Mucosa of descending colon (tissue), 3 donors: Measurements from ENCODE around the gene LY6G6F. TPM values are rescaled to one million over a fixed set of nuclear protein-coding genes. Genes with fewer than 3 reads are reported as not detected.

Experiments used
- ATAC-seq: fragments of 200-7000 bp; cut with Tn5 transposase; one replicate; pipeline ENCODE4 v1.9.1; 2020; ENCODE audit warnings: mild to moderate bottlenecking, moderate library complexity
- DNase-seq, 3 donors: peaks; one replicate each; pipeline ENCODE4 v3.0.0-alpha.2; 2020
- H3K36me3 ChIP-seq: fragments of 200-600 bp; one replicate; pipeline ENCODE4 v1.8.0; 2021; ENCODE audit warnings: low read depth, mild to moderate bottlenecking
- H3K4me1 ChIP-seq: fragments of 200-600 bp; one replicate; pipeline ENCODE4 v1.8.0; 2021; ENCODE audit warnings: low read depth, mild to moderate bottlenecking
- H3K4me3 ChIP-seq: fragments of 200-600 bp; one replicate; pipeline ENCODE4 v1.8.0; 2021; ENCODE audit warnings: mild to moderate bottlenecking
- H3K9me3 ChIP-seq: fragments of 200-600 bp; one replicate; pipeline ENCODE4 v1.8.0; 2021; ENCODE audit warnings: mild to moderate bottlenecking
- intact Hi-C, 2 donors: fragments of 100-400 bp; cut with DNase I in 1 of 2; cut with micrococcal nuclease in 1 of 2; formaldehyde crosslinking; loops; one replicate each; pipeline versions ENCODE4 v1.11.0 to v1.11.1; 2022; cut with DNase I, micrococcal nuclease
- total RNA-seq, 3 donors: library from RNA; stranded (reverse); fragmentation: NEBNext Ultra II Directional in 2 of 3; extraction: Animal tissue kit (Norgen Biotek cat#: 25700) in 2 of 3; gene quantifications; one replicate each; pipeline versions ENCODE4 v1.2.1 to v1.2.4, GENCODE V29; 2021 to 2023
- TF ChIP-seq, protein P1 (sequence below): fragments of 200-600 bp; IDR thresholded peaks from one replicate; pipeline ENCODE4 v1.8.0; 2022; ENCODE audit warnings: antibody characterized with exemption, mild to moderate bottlenecking
- donor health status: DM: no; HTN: no; CAD: no; lungs with moderate emphysema.
- donor health status: DM: no; HTN: no; CAD: no.
- donor health status: DM: no; HTN: yes; CAD: no.

LY6G6F gene
- total RNA-seq, 3 donors from 2014 or later: not detected

DNA sequence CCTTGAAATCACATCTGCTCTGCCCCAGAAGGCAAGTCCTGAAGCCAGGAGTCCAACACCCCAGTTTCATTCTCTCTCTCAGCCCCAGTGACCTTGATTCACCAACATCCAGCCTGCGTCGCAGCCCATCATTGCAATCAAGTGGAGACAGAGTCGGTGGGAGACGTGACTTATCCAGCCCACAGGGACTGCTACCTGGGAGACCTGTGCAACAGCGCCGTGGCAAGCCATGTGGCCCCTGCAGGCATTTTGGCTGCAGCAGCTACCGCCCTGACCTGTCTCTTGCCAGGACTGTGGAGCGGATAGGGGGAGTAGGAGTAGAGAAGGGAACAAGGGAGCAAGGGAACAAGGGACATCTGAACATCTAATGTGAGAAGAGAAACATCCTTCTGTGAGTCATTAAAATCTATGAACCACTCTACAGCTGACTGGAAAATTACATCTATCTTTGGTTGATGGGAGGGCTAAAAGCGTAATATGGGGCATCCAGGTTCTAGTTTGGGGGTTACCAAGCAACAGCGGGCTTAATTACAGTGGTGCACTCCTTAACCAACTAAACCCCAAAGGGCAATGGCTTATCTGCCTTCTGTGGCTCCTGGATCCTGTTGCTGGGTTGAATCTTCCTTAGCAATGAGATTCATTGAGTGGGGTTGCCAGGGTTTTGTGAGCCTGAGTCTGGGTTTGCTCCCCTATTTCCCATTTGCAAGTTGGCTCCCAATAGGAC lies 11.0 kb downstream of the LY6G6F start:
- H3K4me3 ChIP-seq: no peak overlapping the region
- no peaks in the 10 kb centered on the region for H3K36me3 ChIP-seq
- TF ChIP-seq, protein P1, sequence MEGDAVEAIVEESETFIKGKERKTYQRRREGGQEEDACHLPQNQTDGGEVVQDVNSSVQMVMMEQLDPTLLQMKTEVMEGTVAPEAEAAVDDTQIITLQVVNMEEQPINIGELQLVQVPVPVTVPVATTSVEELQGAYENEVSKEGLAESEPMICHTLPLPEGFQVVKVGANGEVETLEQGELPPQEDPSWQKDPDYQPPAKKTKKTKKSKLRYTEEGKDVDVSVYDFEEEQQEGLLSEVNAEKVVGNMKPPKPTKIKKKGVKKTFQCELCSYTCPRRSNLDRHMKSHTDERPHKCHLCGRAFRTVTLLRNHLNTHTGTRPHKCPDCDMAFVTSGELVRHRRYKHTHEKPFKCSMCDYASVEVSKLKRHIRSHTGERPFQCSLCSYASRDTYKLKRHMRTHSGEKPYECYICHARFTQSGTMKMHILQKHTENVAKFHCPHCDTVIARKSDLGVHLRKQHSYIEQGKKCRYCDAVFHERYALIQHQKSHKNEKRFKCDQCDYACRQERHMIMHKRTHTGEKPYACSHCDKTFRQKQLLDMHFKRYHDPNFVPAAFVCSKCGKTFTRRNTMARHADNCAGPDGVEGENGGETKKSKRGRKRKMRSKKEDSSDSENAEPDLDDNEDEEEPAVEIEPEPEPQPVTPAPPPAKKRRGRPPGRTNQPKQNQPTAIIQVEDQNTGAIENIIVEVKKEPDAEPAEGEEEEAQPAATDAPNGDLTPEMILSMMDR: no peak
- DNase-seq (no peak), ATAC-seq (no peak)
- intact Hi-C loops: no loop called here
- peaks cover 25% of the 10 kb centered on the region for H3K4me1 ChIP-seq
- no peaks in the 10 kb centered on the region for H3K9me3 ChIP-seq

DNA sequence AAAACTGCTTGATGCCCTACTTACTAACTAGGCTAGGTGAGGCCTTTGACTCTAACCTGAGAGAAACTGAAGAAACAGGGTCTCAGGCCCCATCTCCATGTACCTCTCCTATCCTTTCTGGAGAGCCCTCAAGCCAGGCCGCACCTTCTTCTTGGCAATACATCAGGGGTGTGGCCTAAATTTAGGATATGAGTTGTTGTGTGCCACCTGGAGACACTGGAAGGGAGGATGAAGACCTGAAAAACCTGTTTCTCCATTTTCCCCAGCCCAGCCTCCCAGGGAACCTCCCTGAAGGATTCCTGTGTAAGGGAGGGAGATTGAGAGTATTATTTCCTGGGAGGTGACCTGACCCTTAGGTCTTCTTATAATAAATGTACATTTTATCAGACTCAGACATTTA lies 11.6 kb downstream of the LY6G6F start:
- TF ChIP-seq, protein P1: no peak
- intact Hi-C loops: no loop called here
- H3K4me3 ChIP-seq: no peak overlapping the region
- peak; percentile 87 for ATAC-seq
- peak in 2 of 3 donors; percentile 52 to 79 for DNase-seq
- H3K9me3 ChIP-seq: no peaks in the 10 kb centered on the region
- H3K4me1 ChIP-seq: peaks cover 25% of the 10 kb centered on the region
- H3K36me3 ChIP-seq: no peaks in the 10 kb centered on the region

DNA sequence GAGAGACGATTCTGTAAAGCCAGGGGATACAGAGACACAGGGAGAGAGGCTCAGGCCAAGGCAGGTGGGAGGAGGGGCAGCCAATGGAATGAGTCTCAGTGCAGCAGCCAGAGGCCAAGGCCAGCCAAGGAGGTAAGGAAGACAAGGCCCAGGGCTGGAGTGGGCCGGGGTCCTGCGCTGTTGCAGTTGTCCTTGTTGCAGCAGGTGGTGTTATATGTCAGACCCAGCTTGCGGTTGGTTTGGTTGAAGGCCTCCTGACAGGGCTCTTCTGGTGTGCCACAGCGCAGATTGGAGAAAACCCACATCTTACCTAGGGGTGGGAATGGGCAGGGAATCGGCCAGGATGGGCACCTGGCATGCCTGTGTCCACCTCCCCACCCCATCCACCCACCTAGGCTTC lies 12.3 kb downstream of the LY6G6F start:
- TF ChIP-seq, protein P1: no peak
- intact Hi-C loops: no loop called here
- Histone ChIP-seq H3K4me3 (no peak overlapping the region), H3K4me1 (peaks cover 21% of the 10 kb centered on the region), H3K9me3 (no peaks in the 10 kb centered on the region), H3K36me3 (no peaks in the 10 kb centered on the region)
- DNase-seq (no peak), ATAC-seq (no peak)

DNA sequence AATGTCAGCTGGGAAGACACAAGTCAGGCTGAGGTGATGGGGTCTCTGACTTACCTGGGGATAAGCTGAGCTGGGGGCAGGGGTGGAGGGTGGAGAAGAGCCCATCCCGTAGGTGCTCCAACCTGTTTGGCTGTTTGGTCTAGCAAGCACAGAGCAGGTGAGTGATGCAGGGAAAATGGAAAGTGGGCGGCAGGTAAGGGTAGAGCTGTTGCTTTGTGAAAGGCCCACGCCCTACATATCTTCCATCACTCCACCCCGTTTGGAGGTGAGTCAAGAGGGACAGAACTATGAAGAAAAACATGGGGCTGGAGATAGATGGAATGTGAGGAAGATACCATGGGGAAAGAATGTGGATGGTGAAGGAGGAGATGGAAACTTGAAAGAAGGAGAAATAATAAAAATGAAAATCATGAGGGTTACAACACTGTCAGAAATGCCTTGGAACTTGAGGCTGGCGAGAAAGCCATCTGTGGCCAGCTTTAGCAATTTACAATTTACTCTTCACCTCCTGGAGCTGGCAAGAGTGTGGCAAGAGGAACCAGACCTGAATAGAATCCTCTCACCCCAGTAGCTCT lies 13.6 kb downstream of the LY6G6F start:
- peak; percentile 6 for ATAC-seq
- H3K36me3 ChIP-seq: no peaks in the 10 kb centered on the region
- peaks cover 16% of the 10 kb centered on the region for H3K4me1 ChIP-seq
- no peak overlapping the region for H3K4me3 ChIP-seq
- H3K9me3 ChIP-seq: no peaks in the 10 kb centered on the region
- TF ChIP-seq, protein P1: no peak
- no peak for DNase-seq
- intact Hi-C loops: no loop called here

DNA sequence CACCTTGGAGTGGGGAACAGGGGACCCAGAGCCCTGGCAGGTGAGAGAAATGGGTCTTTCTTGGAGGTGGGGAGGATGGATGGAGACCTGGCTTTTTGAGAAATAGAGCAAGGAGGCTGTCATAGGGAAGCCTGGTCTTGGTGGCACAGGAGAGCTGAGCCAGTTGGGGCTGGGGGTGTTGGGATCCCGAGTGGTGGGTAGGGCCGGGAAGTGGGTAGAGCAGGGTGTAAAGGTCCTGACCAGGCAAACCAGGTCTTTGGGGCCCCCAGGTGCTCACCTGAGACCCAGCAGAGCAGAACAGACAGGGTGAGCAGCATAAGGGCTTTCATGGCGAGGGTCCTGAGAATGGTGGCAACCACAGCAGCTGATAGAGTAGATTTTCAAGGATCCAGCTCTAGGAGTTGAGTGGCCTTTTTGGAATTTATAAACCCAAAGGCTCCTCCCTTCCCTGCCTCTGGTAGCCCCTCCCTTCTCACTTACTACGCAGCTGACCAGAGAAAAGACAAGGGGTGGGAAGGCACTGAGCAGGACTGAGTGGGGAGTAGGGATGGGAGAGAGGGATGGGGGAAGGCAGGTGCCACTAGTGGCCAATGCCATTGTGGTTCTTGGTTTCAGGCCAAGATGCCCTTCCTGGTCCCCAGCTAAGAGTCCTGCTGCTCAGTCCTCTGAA lies 14.8 kb downstream of the LY6G6F start, which contains the start of gene LY6G6C:
Gene LY6G6C, minus strand, starts transcription at position 396 of the 670 bp plus-strand sequence. Its CDS starts 67 bp downstream, at position 329.
- ATAC-seq: no peak
- H3K36me3 ChIP-seq: no peaks in the 10 kb centered on the region
- H3K9me3 ChIP-seq: no peaks in the 10 kb centered on the region
- intact Hi-C loops: no loop called here
- DNase-seq: no peak
- peaks cover 21% of the 10 kb centered on the region for H3K4me1 ChIP-seq
- TF ChIP-seq, protein P1: no peak
- no peak within 1 kb of the TSS for H3K4me3 ChIP-seq
